ENCODE results near the gene GDI2. TPM values are rescaled to one million over a fixed set of nuclear protein-coding genes. Genes with fewer than 3 reads are reported as not detected.

Gene GDI2
- total and polyA plus RNA-seq, 9 of the 15 experiments (the other 6 are each of a cell fraction or from before 2014, with no cell fraction given) = 262 to 424 (median 287) TPM

- TF ChIP-seq, protein P1, sequence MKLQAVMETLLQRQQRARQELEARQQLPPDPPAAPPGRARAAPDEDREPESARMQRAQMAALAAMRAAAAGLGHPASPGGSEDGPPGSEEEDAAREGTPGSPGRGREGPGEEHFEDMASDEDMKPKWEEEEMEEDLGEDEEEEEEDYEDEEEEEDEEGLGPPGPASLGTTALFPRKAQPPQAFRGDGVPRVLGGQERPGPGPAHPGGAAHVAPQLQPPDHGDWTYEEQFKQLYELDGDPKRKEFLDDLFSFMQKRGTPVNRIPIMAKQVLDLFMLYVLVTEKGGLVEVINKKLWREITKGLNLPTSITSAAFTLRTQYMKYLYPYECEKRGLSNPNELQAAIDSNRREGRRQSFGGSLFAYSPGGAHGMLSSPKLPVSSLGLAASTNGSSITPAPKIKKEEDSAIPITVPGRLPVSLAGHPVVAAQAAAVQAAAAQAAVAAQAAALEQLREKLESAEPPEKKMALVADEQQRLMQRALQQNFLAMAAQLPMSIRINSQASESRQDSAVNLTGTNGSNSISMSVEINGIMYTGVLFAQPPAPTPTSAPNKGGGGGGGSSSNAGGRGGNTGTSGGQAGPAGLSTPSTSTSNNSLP (IDR thresholded peaks at IDR 0.05; ENCODE audit: borderline replicate concordance, low read depth, low read length) = no peak
- TF ChIP-seq, protein P2, sequence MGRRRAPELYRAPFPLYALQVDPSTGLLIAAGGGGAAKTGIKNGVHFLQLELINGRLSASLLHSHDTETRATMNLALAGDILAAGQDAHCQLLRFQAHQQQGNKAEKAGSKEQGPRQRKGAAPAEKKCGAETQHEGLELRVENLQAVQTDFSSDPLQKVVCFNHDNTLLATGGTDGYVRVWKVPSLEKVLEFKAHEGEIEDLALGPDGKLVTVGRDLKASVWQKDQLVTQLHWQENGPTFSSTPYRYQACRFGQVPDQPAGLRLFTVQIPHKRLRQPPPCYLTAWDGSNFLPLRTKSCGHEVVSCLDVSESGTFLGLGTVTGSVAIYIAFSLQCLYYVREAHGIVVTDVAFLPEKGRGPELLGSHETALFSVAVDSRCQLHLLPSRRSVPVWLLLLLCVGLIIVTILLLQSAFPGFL (CRISPR knock-in tag; IDR thresholded peaks at IDR 0.05) = no peak
- TF ChIP-seq ILF3 (IDR thresholded peaks at IDR 0.05; ENCODE audit: borderline replicate concordance) (no peak), RUNX1 (IDR thresholded peaks at IDR 0.05; ENCODE audit: low read depth) (no peak), NR2F6 (CRISPR knock-in tag; IDR thresholded peaks at IDR 0.05) (no peak), BRF2 (IDR thresholded peaks at IDR 0.05; ENCODE audit: borderline replicate concordance, insufficient read depth, insufficient read length) (no peak), ZNF449 (CRISPR knock-in tag; IDR thresholded peaks at IDR 0.05) (no peak)
Measured at GRCh38 chr10:5765617-5766016, 47.6 kb downstream of the GDI2 start (continued).

All from K562 (cell line).